Measurements from ENCODE around the gene FREM2. TPM values are rescaled to one million over a fixed set of nuclear protein-coding genes. Genes with fewer than 3 reads are reported as not detected.

FREM2 gene
- total and polyA plus RNA-seq, 2 experiments from 2014 or later = 6.1 to 51.4 TPM

DNA sequence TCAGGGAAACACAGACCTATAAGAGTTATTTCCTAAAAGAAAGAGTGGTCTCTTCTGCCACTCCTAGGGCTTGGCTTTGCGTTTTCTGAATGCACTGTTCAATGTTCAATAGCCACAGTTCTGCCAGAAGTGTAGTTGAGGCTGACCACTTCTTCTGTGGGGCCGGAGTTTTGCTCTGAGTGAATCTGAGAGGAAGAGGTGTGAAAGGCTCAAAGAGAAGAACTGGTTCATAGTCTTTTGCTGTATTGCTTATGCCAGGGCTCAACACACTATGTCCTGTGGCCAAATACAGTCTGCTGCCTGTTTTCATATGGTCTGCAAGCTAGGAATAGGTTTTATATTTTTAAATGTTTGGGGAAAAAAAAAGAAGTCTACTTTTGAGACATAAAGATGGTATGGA lies 175.6 kb downstream of the FREM2 start:
- DNase-seq (ENCODE audit: low read depth in 1 of 2, low spot score in 1 of 2) = no peak
- TF ChIP-seq, protein P1, sequence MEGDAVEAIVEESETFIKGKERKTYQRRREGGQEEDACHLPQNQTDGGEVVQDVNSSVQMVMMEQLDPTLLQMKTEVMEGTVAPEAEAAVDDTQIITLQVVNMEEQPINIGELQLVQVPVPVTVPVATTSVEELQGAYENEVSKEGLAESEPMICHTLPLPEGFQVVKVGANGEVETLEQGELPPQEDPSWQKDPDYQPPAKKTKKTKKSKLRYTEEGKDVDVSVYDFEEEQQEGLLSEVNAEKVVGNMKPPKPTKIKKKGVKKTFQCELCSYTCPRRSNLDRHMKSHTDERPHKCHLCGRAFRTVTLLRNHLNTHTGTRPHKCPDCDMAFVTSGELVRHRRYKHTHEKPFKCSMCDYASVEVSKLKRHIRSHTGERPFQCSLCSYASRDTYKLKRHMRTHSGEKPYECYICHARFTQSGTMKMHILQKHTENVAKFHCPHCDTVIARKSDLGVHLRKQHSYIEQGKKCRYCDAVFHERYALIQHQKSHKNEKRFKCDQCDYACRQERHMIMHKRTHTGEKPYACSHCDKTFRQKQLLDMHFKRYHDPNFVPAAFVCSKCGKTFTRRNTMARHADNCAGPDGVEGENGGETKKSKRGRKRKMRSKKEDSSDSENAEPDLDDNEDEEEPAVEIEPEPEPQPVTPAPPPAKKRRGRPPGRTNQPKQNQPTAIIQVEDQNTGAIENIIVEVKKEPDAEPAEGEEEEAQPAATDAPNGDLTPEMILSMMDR (IDR thresholded peaks at IDR 0.05; ENCODE audit: low read depth, low read length) = no peak
- no peaks in the 10 kb centered on the region for H3K9me3 ChIP-seq (ENCODE audit: low read depth)
- H3K4me1 ChIP-seq (ENCODE audit: low read depth) = no peaks in the 10 kb centered on the region
- no peak overlapping the region for H3K27ac ChIP-seq
- H3K36me3 ChIP-seq = no peaks in the 10 kb centered on the region
- H3K27me3 ChIP-seq = no peaks in the 10 kb centered on the region
- H3K4me3 ChIP-seq = no peak overlapping the region

DNA sequence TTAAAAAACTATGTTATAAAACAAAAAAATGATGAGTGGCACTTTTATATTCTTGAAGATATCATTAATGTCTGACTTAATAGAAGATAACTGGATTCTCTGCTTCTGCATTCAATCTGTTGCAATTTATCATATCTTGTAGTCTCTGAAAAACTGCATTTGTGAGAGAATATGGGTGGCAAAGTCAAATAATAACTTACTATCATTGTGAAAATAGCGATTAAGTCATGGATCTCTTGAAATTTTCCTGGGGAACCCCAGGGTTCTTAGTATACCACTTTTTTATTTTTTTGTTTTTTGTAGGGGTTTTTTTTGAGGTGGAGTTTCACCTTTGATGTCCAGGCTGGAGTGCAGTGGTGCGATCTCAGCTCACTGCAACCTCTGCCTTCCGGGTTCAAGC lies 176.7 kb downstream of the FREM2 start:
- Histone ChIP-seq H3K27me3 (no peaks in the 10 kb centered on the region), H3K27ac (no peak overlapping the region), H3K4me1 (ENCODE audit: low read depth) (no peaks in the 10 kb centered on the region), H3K4me3 (no peak overlapping the region), H3K9me3 (ENCODE audit: low read depth) (no peaks in the 10 kb centered on the region), H3K36me3 (no peaks in the 10 kb centered on the region)
- TF ChIP-seq, protein P1 (IDR thresholded peaks at IDR 0.05; ENCODE audit: low read depth, low read length) = no peak
- DNase-seq (ENCODE audit: low read depth in 1 of 2, low spot score in 1 of 2) = no peak

DNA sequence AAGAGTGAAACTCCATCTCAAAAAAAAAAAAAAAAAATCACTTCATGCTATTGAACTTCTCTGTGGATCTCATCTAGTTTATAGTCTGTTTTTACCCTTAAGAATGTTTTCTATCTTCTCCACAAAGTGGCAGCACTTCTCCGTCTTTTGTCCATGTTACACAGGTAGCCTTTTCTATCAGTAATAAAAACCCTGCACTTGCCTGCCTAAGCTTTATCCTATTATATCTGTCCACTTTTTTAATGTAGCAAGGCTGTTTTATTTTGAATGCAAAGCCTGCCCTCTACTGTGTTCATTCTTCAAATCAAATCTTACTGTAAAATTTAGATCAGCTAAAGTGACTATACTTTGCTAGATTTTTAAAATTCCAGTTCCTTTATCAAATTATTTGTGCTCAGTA lies 179.8 kb downstream of the FREM2 start:
- Histone ChIP-seq H3K27ac (no peak overlapping the region), H3K27me3 (no peaks in the 10 kb centered on the region), H3K9me3 (ENCODE audit: low read depth) (no peaks in the 10 kb centered on the region), H3K36me3 (no peaks in the 10 kb centered on the region), H3K4me3 (no peak overlapping the region), H3K4me1 (ENCODE audit: low read depth) (peaks cover 10% of the 10 kb centered on the region)
- TF ChIP-seq, protein P1 (IDR thresholded peaks at IDR 0.05; ENCODE audit: low read depth, low read length) = no peak
- peak in 1 of 2 donors; percentile 5 for DNase-seq (ENCODE audit: low read depth in 1 of 2, low spot score in 1 of 2)

DNA sequence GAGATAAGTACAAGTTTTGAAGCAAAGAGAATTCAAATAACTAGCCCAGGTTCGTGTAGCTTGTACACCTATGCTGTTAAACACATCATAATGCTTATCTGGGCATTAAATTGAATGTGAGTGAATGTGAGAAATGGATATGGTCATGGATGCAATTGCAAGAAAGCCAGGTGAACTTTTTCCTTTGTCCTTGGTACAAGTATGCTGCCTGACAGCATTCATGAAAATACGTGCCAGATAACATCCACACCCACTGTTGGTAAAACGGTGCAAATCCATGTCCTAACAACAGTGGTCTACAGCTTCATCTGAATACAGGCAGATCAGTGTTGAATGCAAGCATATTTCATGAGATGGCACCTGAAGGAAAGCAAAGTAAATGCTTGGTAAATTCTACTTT lies 181.5 kb downstream of the FREM2 start:
- Histone ChIP-seq H3K27ac (no peak overlapping the region), H3K4me1 (ENCODE audit: low read depth) (peaks cover 14% of the 10 kb centered on the region), H3K9me3 (ENCODE audit: low read depth) (no peaks in the 10 kb centered on the region), H3K4me3 (no peak overlapping the region), H3K36me3 (no peaks in the 10 kb centered on the region), H3K27me3 (no peaks in the 10 kb centered on the region)
- TF ChIP-seq, protein P1 (IDR thresholded peaks at IDR 0.05; ENCODE audit: low read depth, low read length) = no peak
- DNase-seq (ENCODE audit: low read depth in 1 of 2, low spot score in 1 of 2) = no peak

DNA sequence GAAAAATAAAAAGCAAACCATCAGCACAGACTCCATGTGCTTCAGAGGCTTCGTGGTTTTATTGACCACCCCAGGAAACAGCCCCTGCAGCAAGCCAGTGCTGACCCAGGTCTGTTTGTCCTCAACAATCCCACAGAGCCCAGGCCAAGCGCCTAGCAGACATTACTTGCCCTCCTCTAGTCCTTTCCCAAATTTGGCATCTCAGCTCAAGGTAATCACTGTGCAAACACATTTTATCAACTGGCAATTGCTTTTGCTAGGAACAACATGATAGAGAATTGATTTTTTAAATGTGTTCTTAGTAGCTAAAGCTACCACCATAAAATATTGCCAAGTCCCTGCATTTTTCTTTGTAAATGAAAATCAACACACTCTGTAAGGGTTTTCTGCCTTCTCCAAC lies 182.0 kb downstream of the FREM2 start:
- Histone ChIP-seq H3K4me3 (no peak overlapping the region), H3K9me3 (ENCODE audit: low read depth) (no peaks in the 10 kb centered on the region), H3K4me1 (ENCODE audit: low read depth) (peaks cover 14% of the 10 kb centered on the region), H3K27me3 (no peaks in the 10 kb centered on the region), H3K36me3 (no peaks in the 10 kb centered on the region), H3K27ac (no peak overlapping the region)
- TF ChIP-seq, protein P1 (IDR thresholded peaks at IDR 0.05; ENCODE audit: low read depth, low read length) = no peak
- DNase-seq (ENCODE audit: low read depth in 1 of 2, low spot score in 1 of 2) = no peak

DNA sequence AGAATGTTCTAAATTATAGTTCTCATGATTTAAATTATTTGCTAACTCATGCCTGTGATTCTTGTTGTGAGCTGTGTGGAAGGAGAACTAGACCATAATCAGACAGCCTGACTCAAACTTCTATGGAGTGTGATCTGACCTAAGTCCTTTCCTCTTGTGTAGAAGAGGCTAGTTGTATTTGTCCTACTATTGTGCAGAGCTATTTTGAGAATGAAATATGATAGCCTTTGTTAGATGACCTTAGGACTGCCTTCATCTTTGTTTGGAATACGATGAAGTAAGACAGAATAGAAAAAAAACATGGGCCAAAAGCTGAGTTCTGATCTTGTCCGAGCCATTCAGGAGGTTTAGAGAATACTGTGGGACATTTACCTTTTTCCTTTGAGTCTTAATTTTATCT lies 184.4 kb downstream of the FREM2 start:
- Histone ChIP-seq H3K4me1 (ENCODE audit: low read depth) (peaks cover 14% of the 10 kb centered on the region), H3K9me3 (ENCODE audit: low read depth) (no peaks in the 10 kb centered on the region), H3K4me3 (no peak overlapping the region), H3K36me3 (no peaks in the 10 kb centered on the region), H3K27me3 (no peaks in the 10 kb centered on the region), H3K27ac (no peak overlapping the region)
- TF ChIP-seq, protein P1 (IDR thresholded peaks at IDR 0.05; ENCODE audit: low read depth, low read length) = no peak
- DNase-seq (ENCODE audit: low read depth in 1 of 2, low spot score in 1 of 2) = peak in 1 of 2 donors; percentile 12

All from cardiac muscle cell (in vitro differentiated cells and primary cell).